IMR-90 (cell line): ENCODE results near the gene MAGI1. TPM values are rescaled to one million over a fixed set of nuclear protein-coding genes. Genes with fewer than 3 reads are reported as not detected.

ENCODE experiments used
- ATAC-seq: fragments of 200-7000 bp; cut with Tn5 transposase; 2 replicates; pipeline ENCODE4 v1.9.1; 2020; ENCODE audit warnings: low read depth, mild to moderate bottlenecking, moderate library complexity
- BruUV-seq: library from RNA; stranded (reverse); fragments of 400-500 nt; replicated peaks from 2 replicates; lab custom pipeline; 2021; lab: Mats Ljungman, UMichigan
- CTCF ChIA-PET: fragments of 300-600 bp; formaldehyde crosslinking; extraction: SDS; loops from one replicate; lab custom pipeline; 2021; ENCODE audit warnings: antibody characterized with exemption; lab: Yijun Ruan, JAX
- POLR2A ChIA-PET: fragments of 300-600 bp; sonication (Branson Sonifier 250); formaldehyde crosslinking; loops from one replicate; lab custom pipeline; 2022; ENCODE audit warnings: antibody characterized with exemption; ENCODE audit not compliant: unreplicated experiment; lab: Charles Lee
- DNase-seq: peaks from one replicate; pipeline ENCODE4 v3.0.0; 2013
- H2AFZ ChIP-seq: replicated peaks from 2 replicates; pipeline ENCODE3; 2013; ENCODE audit warnings: low read length, mild to moderate bottlenecking; ENCODE audit not compliant: poor library complexity
- H2AK5ac ChIP-seq: 2 replicates; pipeline ENCODE4 v1.6.1; 2013; ENCODE audit warnings: low read depth, low read length, inconsistent platforms
- H2AK9ac ChIP-seq: replicated peaks from 2 replicates; pipeline ENCODE3; 2013; ENCODE audit warnings: mild to moderate bottlenecking, low read depth, low read length, moderate library complexity; ENCODE audit not compliant: poor library complexity
- H2BK120ac ChIP-seq: 2 replicates; pipeline ENCODE4 v1.6.1; 2013; ENCODE audit warnings: low read depth, low read length, inconsistent platforms
- H2BK15ac ChIP-seq: 3 replicates; pipeline ENCODE4 v1.6.1; 2013; ENCODE audit warnings: low read depth, low read length, inconsistent platforms
- H2BK20ac ChIP-seq: 2 replicates; pipeline ENCODE4 v1.6.1; 2013; ENCODE audit warnings: low read depth, mild to moderate bottlenecking, inconsistent platforms, low read length, moderate library complexity
- H2BK5ac ChIP-seq: 2 replicates; pipeline ENCODE4 v1.6.1; 2013; ENCODE audit warnings: mild to moderate bottlenecking, low read depth, low read length, inconsistent platforms; ENCODE audit not compliant: poor library complexity, severe bottlenecking
- H3K14ac ChIP-seq: replicated peaks from 2 replicates; pipeline ENCODE4 v1.6.1; 2013; ENCODE audit warnings: low read depth, low read length, inconsistent platforms
- H3K18ac ChIP-seq: 2 replicates; pipeline ENCODE4 v1.6.1; 2013; ENCODE audit warnings: low read depth, low read length, control low read depth
- H3K23ac ChIP-seq: 2 replicates; pipeline ENCODE4 v1.6.1; 2013; ENCODE audit warnings: low read depth, low read length, inconsistent platforms
- H3K27ac ChIP-seq: 2 replicates; pipeline ENCODE4 v1.5.1; 2013; ENCODE audit warnings: mild to moderate bottlenecking, control low read depth, low read length; ENCODE audit not compliant: insufficient read depth
- H3K27me3 ChIP-seq: 2 replicates; pipeline ENCODE4 v1.6.1; 2013; ENCODE audit warnings: low read length; ENCODE audit not compliant: control insufficient read depth, insufficient read depth
- H3K36me3 ChIP-seq: 2 replicates; pipeline ENCODE4 v1.6.1; 2013; ENCODE audit warnings: low read length, mixed read lengths; ENCODE audit not compliant: control insufficient read depth, insufficient read depth
- H3K4ac ChIP-seq: 2 replicates; pipeline ENCODE4 v1.6.1; 2013; ENCODE audit warnings: low read depth, low read length, inconsistent platforms
- H3K4me1 ChIP-seq: 2 replicates; pipeline ENCODE4 v1.6.1; 2013; ENCODE audit warnings: low read length, mixed read lengths; ENCODE audit not compliant: control insufficient read depth, insufficient read depth
- H3K4me2 ChIP-seq: 2 replicates; pipeline ENCODE4 v1.6.1; 2013; ENCODE audit warnings: low read depth, mild to moderate bottlenecking, control low read depth, low read length, moderate library complexity
- H3K4me3 ChIP-seq: 2 replicates; pipeline ENCODE4 v1.5.1; 2013; ENCODE audit warnings: low read depth, mild to moderate bottlenecking, control low read depth, low read length, moderate library complexity; ENCODE audit not compliant: insufficient read depth
- H3K56ac ChIP-seq: 2 replicates; pipeline ENCODE4 v1.6.1; 2013; ENCODE audit warnings: low read length, inconsistent platforms; ENCODE audit not compliant: insufficient read depth; ENCODE audit errors: extremely low read depth
- H3K79me1 ChIP-seq, 2 experiments: 2 replicates each; pipeline ENCODE4 v1.6.1; 2013; ENCODE audit warnings: low read length in 2 of 2, inconsistent platforms in 1 of 2, low read depth in 1 of 2
- H3K9ac ChIP-seq: 2 replicates; pipeline ENCODE4 v1.6.1; 2013; ENCODE audit warnings: low read depth, low read length, control low read depth
- H3K9me1 ChIP-seq: 2 replicates; pipeline ENCODE4 v1.6.1; 2013; ENCODE audit warnings: low read length, inconsistent platforms; ENCODE audit not compliant: insufficient read depth
- H3K9me3 ChIP-seq: 2 replicates; pipeline ENCODE4 v1.6.1; 2013; ENCODE audit warnings: low read length; ENCODE audit not compliant: control insufficient read depth, insufficient read depth
- H4K20me1 ChIP-seq: 2 replicates; pipeline ENCODE4 v1.6.1; 2013; ENCODE audit warnings: low read length, inconsistent platforms; ENCODE audit not compliant: insufficient read depth
- H4K5ac ChIP-seq: 2 replicates; pipeline ENCODE4 v1.6.1; 2013; ENCODE audit warnings: mild to moderate bottlenecking, low read depth, low read length, control low read depth
- H4K8ac ChIP-seq, 2 experiments: 2 replicates each; pipeline ENCODE4 v1.6.1; 2013; ENCODE audit warnings: low read depth in 2 of 2, low read length in 2 of 2, control low read depth in 1 of 2, inconsistent platforms in 1 of 2
- H4K91ac ChIP-seq: 2 replicates; pipeline ENCODE4 v1.6.1; 2013; ENCODE audit warnings: low read depth, low read length, inconsistent platforms; ENCODE audit not compliant: insufficient read depth
- BHLHE40 ChIP-seq: fragments of 150-350 bp; IDR thresholded peaks from 2 replicates; pipeline ENCODE4 v1.6.1; 2016; ENCODE audit warnings: mild to moderate bottlenecking, low read depth, low read length
- CHD1 ChIP-seq: IDR thresholded peaks from 2 replicates; pipeline ENCODE4 v1.6.1; 2012; ENCODE audit warnings: low read depth, low read length, improper control_type of control experiment
- CTCF ChIP-seq: conservative IDR thresholded peaks from 2 replicates; pipeline ENCODE4 v1.5.1; 2012; ENCODE audit warnings: mild to moderate bottlenecking, low read depth, low read length, improper control_type of control experiment
- ELK1 ChIP-seq: fragments of 150-350 bp; IDR thresholded peaks from 2 replicates; pipeline ENCODE4 v1.6.1; 2016; ENCODE audit warnings: low read depth, mild to moderate bottlenecking, low read length, moderate library complexity, borderline replicate concordance
- MAFK ChIP-seq: IDR thresholded peaks from 2 replicates; pipeline ENCODE4 v1.6.1; 2012; ENCODE audit warnings: low read depth, low read length, improper control_type of control experiment
- MXI1 ChIP-seq: IDR thresholded peaks from 2 replicates; pipeline ENCODE4 v1.6.1; 2012; ENCODE audit warnings: low read depth, mild to moderate bottlenecking, low read length, moderate library complexity, borderline replicate concordance
- RAD21 ChIP-seq: IDR thresholded peaks from 2 replicates; pipeline ENCODE4 v1.6.1; 2012; ENCODE audit warnings: low read length, improper control_type of control experiment
- RFX5 ChIP-seq: IDR thresholded peaks from 2 replicates; pipeline ENCODE4 v1.8.0; 2012; ENCODE audit warnings: low read depth, mild to moderate bottlenecking, low read length, moderate library complexity
- SMC3 ChIP-seq: fragments of 150-350 bp; IDR thresholded peaks from 2 replicates; pipeline ENCODE4 v1.6.1; 2016; ENCODE audit warnings: low read depth, mild to moderate bottlenecking, antibody characterized with exemption, low read length, moderate library complexity
- WGBS, 2 experiments: methylation state at CpG; one replicate each; pipeline versions ENCODE4 v1.1.5 to v1.1.7; 2013; ENCODE audit warnings: missing lambda C conversion rate in 2 of 2; ENCODE audit not compliant: insufficient read length in 1 of 2; ENCODE audit errors: extremely low coverage in 2 of 2; 5-methylcytosine and 5-hydroxymethylcytosine counted together
- dilution Hi-C: fragments of 300-500 bp; cut with HindIII; formaldehyde crosslinking; loops from one replicate; pipeline ENCODE4 v1.14.3; 2018; ENCODE audit warnings: low sequenced_read_pairs; ENCODE audit not compliant: unreplicated experiment
- in situ Hi-C: fragments of 300-500 bp; cut with MboI; formaldehyde crosslinking; loops from 3 replicates; pipeline ENCODE4 v1.14.3; 2019; ENCODE audit warnings: low sequenced_read_pairs, inconsistent platforms, mixed read lengths
- intact Hi-C: fragments of 100-400 bp; cut with micrococcal nuclease; formaldehyde crosslinking; loops from 2 replicates; pipeline ENCODE4 v1.10.0; 2022
- polyA plus RNA-seq, 3 experiments: library from polyadenylated mRNA; depleted of rRNA; stranded (reverse); fragments of >200 nt; gene quantifications; 2 replicates each; pipeline ENCODE4 v1.2.3, GENCODE V29; 2012; ENCODE audit warnings: low replicate concordance in 1 of 3
- total RNA-seq: library from RNA; depleted of rRNA; stranded (reverse); fragments of >200 nt; gene quantifications from 2 replicates; pipeline ENCODE4 v1.2.3, GENCODE V29; 2012

The MAGI1 gene
- total and polyA plus RNA-seq, 2 of the 4 experiments (the other 2 are of a cell fraction): 14.5 to 24.2 TPM

- no peaks in the 10 kb centered on the region for H4K20me1 ChIP-seq
- H3K4me1 ChIP-seq: no peaks in the 10 kb centered on the region
- dilution Hi-C loops: no loop called here
These were observed 413.4 kb downstream of the MAGI1 start for GRCh38 chr3:65625305-65625704.

More at GRCh38 chr3:65625305-65625704, 413.4 kb downstream of the MAGI1 start:
- H3K18ac ChIP-seq: no peak overlapping the region
- H3K56ac ChIP-seq: no peak overlapping the region
- H3K36me3 ChIP-seq: no peaks in the 10 kb centered on the region
- H2BK20ac ChIP-seq: no peak overlapping the region
- H2AK5ac ChIP-seq: no peak overlapping the region
- no peak overlapping the region for H4K5ac ChIP-seq
- no peak overlapping the region for H3K9ac ChIP-seq
- H3K27ac ChIP-seq: no peak overlapping the region
- no peak overlapping the region for H3K4ac ChIP-seq
- H3K4me3 ChIP-seq: no peak overlapping the region
- peaks cover 4% of the 10 kb centered on the region for H3K9me1 ChIP-seq
- intact Hi-C loops (no loop called here), in situ Hi-C loops (no loop called here)
- ChIA-PET POLR2A (no interaction called here), CTCF (no interaction called here)
- no peaks in the 10 kb centered on the region for H3K27me3 ChIP-seq
- H2BK15ac ChIP-seq: no peak overlapping the region
- peaks cover 0 to 14% of the 10 kb centered on the region in 2 experiments; a peak in 3 of 4 replicates for H3K79me1 ChIP-seq
- H4K91ac ChIP-seq: no peak overlapping the region
- H3K9me3 ChIP-seq: no peaks in the 10 kb centered on the region
- no TSS peak for BruUV-seq
- H3K4me2 ChIP-seq: no peak overlapping the region
- H3K23ac ChIP-seq: no peak overlapping the region
- H2BK120ac ChIP-seq: no peak overlapping the region
- TF ChIP-seq CHD1: no peak
- TF ChIP-seq SMC3: no peak
- TF ChIP-seq CTCF: no peak
- no peak for TF ChIP-seq RFX5
- TF ChIP-seq MAFK: no peak
- TF ChIP-seq RAD21: no peak
- TF ChIP-seq BHLHE40: no peak
- no peak for TF ChIP-seq ELK1
- TF ChIP-seq MXI1: no peak
- H2AFZ ChIP-seq: no peak overlapping the region
- ATAC-seq (no peak), DNase-seq (peak; percentile 25)
- H3K14ac ChIP-seq: no peak overlapping the region
- WGBS, 2 experiments: 0 to 100% methylated on average over 1 of the region's 3 CpGs
- H2BK5ac ChIP-seq: no peak overlapping the region
- H2AK9ac ChIP-seq: no peak overlapping the region
- no peak overlapping the region for H4K8ac ChIP-seq
